GM21528 (cell line): Measurements from ENCODE around the gene CAST.

Experiments used
- ATAC-seq: cut with Tn5 transposase; IDR thresholded peaks from one replicate; pipeline ENCODE4 v1.9.1; 2021; ENCODE audit warnings: mild to moderate bottlenecking, moderate library complexity; ENCODE audit not compliant: unreplicated experiment, low FRiP score

Gene CAST

GRCh38 chr5:96812851-96813250 is 150.7 kb downstream of the CAST start:
- ATAC-seq = no peak

- ATAC-seq = no peak
These were observed 151.9 kb downstream of the CAST start for GRCh38 chr5:96814041-96814440.

GRCh38 chr5:96816411-96816939 is 154.3 kb downstream of the CAST start:
- ATAC-seq = peak; percentile 82

GRCh38 chr5:96816991-96817390 is 154.8 kb downstream of the CAST start:
- ATAC-seq = peak; percentile 37

GRCh38 chr5:96817506-96817905 is 155.3 kb downstream of the CAST start:
- no peak for ATAC-seq

GRCh38 chr5:96818125-96818788 is 156.1 kb downstream of the CAST start:
- ATAC-seq = no peak

- ATAC-seq = no peak
These were observed 157.6 kb downstream of the CAST start for GRCh38 chr5:96819806-96820205.

GRCh38 chr5:96821260-96821916 is 159.2 kb downstream of the CAST start:
- ATAC-seq = no peak

GRCh38 chr5:96822686-96823459 is 160.7 kb downstream of the CAST start:
- no peak for ATAC-seq

- ATAC-seq = peak; percentile 93
These were observed 161.8 kb downstream of the CAST start for GRCh38 chr5:96823900-96824380.
